ENCODE measurements around the gene TMEM234.

Gene TMEM234

GRCh38 chr1:32170991-32171390 lies 51.2 kb downstream of the TMEM234 start:
- Histone ChIP-seq H2AFZ (ENCODE audit: low read depth, low read length) (no peak overlapping the region), H3K9me3 (ENCODE audit: low read length) (no peaks in the 10 kb centered on the region), H3K4me1 (ENCODE audit: insufficient read depth, low read length) (no peaks in the 10 kb centered on the region), H3K27me3 (ENCODE audit: insufficient read depth, low read length) (no peaks in the 10 kb centered on the region), H3K36me3 (ENCODE audit: insufficient read depth, low read length) (peaks cover 70% of the 10 kb centered on the region), H3K4me3 (ENCODE audit: low read length) (no peak overlapping the region)
